GM12864 (cell line): ENCODE data around the gene GSAP.

Experiments used
- DNase-seq: peaks from one replicate; pipeline ENCODE4 v3.0.0-alpha.2; 2011; ENCODE audit warnings: low read depth
- H3K4me3 ChIP-seq: 2 replicates; pipeline ENCODE4 v1.5.1; 2011; ENCODE audit warnings: mild to moderate bottlenecking, low read depth, low read length, control low read depth
- CTCF ChIP-seq: IDR thresholded peaks from 2 replicates; pipeline ENCODE4 v1.5.1; 2011; ENCODE audit warnings: low read depth, mild to moderate bottlenecking, moderate library complexity, low read length, control low read depth, inconsistent platforms; ENCODE audit errors: missing control alignments

The GSAP gene

GRCh38 chr7:77409739-77410547, 6.2 kb downstream of the GSAP start:
- TF ChIP-seq CTCF, result no peak
- H3K4me3 ChIP-seq, result no peak overlapping the region
- DNase-seq, result no peak

GRCh38 chr7:77409005-77409738, 7.0 kb downstream of the GSAP start:
- no peak for TF ChIP-seq CTCF
- DNase-seq, result no peak

GRCh38 chr7:77407906-77408305, 8.2 kb downstream of the GSAP start:
- no peak for DNase-seq
- no peak overlapping the region for H3K4me3 ChIP-seq
- TF ChIP-seq CTCF, result no peak

More at GRCh38 chr7:77409005-77409738, 7.0 kb downstream of the GSAP start:
- H3K4me3 ChIP-seq, result no peak overlapping the region

GRCh38 chr7:77406421-77406820, 9.7 kb downstream of the GSAP start:
- H3K4me3 ChIP-seq, result no peak overlapping the region
- no peak for TF ChIP-seq CTCF
- DNase-seq, result no peak

- H3K4me3 ChIP-seq, result no peak overlapping the region
- no peak for DNase-seq
- TF ChIP-seq CTCF, result no peak
These were observed 11.5 kb downstream of the GSAP start for GRCh38 chr7:77404641-77405040.

GRCh38 chr7:77403957-77404356, 12.2 kb downstream of the GSAP start:
- TF ChIP-seq CTCF, result no peak
- DNase-seq, result no peak
- no peak overlapping the region for H3K4me3 ChIP-seq
